NCI-H1092 treated with DMSO at 0.1 percent for 48 hours (cell line): Measurements from ENCODE around the gene PPP1R3C.
A peak's percentile ranks its signal among the peaks of the same experiment; 100 is the strongest.

ENCODE experiments used
- DNase-seq: peaks from one replicate; lab custom pipeline; 2025; lab: John Stamatoyannopoulos, UW

The PPP1R3C gene

DNA sequence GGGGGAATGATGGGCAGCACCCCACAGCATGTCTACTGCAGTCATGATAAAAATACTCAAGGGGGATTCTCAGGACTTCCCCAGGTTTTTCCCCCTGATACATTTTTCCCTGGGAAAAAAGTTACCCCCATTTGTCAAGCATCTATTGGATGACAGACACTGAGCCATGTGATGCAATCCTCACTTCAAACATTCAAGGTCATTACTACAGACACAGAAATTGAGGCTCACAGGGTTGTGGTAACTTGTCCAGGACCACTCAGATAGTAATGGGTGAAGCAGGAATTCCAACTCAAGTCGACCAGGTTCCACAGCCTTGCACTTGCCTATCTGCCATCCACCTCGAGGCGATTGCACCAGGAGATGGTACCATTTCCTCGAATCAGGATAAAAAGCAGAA lies 31.7 kb downstream of the PPP1R3C start:
- no peak for DNase-seq

- no peak for DNase-seq
Observed at GRCh38 chr10:91598211-91598977, 34.5 kb downstream of the PPP1R3C start.

DNA sequence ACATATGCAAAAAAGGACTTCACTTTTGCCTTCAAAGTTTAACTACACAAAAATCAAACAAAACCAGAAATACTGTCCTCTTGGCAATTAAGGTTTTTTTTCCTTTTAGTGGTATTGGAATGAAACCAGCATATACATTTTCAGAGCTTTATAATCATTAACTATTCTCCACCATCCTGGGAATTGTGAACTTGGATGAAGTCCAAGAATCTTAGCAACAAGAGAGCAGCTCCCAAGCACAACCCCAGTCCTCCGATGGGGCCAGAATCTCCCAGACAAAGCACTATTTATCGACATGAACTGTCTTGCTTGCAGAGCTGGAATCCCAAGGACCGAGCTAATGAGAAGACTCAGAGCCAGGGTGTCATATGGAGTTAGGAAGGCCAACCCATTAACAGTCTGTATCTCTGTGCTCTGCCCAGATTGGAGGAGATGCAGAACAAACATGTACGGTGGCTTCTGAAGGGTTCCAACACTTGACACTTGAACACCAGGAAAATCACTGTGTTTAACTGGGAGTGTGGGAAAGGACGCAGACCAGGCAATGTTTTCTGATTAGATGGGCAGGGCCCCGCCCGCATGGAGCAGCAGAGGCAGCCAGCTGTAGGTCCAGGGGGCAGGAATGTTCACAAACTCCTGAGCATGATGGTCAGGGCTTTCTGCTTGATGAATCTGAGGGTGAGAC lies 35.5 kb downstream of the PPP1R3C start:
- peak; percentile 39 for DNase-seq

- DNase-seq, result no peak
Observed at GRCh38 chr10:91596825-91597196, 36.1 kb downstream of the PPP1R3C start.

DNA sequence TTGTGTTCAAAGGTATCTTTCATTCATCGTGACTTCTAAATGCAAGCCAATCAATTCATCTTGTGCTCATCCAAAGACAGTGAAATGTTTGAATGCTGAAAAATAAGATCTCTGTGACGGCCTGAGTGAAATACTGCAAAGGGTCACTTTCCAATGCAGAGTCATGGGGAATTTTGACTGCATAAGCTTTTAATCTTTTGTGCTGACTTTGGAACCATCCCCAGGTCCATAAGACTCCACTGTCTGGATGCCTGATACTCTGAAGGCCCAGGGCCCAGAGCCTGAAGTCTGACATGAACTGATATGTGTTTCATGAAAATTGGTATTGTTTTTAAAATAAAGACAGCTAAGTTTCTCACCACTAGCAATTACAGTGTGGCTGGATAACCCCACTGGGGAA lies 39.0 kb downstream of the PPP1R3C start:
- no peak for DNase-seq

DNA sequence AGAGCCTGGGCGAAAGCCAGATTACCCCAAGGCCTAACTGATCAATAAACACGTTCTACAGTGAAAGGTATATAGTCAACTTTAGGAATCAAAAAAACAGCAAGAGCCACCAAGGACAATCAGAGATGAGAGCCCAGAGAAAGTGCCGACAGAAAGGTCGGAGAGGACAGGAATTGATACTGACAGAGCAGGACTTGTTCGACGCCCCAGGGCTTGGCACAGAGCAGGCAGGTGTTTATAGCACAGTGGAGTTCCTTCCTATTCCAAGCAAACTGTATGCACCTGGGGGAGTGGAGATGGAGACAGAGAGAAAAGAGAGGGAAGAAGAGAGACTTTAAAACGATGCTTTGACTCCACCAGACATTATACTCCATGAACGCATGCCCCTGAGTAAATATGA lies 39.5 kb downstream of the PPP1R3C start:
- DNase-seq, result peak; percentile 11

- DNase-seq, result no peak
Observed at GRCh38 chr10:91592266-91592975, 40.5 kb downstream of the PPP1R3C start.

- DNase-seq, result no peak
Observed at GRCh38 chr10:91591797-91592174, 41.1 kb downstream of the PPP1R3C start.

GRCh38 chr10:91590904-91591796 lies 41.7 kb downstream of the PPP1R3C start:
- peak; percentile 19 for DNase-seq

DNA sequence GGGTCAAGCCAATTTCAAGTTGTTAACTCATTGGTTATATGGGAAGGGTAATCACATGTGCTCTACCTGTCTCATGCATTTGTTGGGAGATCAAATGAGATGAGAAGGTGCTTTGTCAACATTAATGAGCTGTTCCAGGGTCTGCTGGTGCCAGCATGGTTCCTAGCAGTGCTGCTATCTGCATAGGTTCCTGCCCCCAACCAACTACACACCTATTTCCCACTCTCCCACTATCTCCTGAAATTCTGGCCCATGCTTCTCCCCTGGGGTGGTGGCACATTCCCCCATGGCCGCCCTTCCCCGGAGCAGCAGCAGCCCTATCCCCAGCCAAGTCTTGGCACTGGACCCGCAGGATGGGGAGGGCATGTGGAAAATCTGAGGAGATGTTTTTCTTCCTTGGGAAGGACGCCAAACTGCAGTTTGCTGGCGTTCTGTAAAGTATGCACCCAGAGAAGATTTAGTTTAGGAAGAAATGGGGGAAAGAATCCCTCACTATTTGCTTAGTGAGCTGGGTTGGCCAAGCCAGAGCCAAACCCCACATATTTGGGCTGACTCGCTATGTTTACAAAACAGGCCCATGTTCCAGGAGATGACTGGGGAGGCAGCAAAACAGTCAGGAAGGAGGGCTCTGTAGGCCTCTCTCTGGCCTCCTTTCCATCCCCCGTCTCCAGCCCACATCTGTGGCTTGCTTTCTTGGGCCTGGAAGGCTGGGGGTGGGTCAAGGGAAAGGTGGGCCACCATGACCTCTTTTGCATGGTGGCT lies 42.5 kb downstream of the PPP1R3C start:
- DNase-seq, result no peak

- no peak for DNase-seq
Observed at GRCh38 chr10:91589658-91590035, 43.2 kb downstream of the PPP1R3C start.

DNA sequence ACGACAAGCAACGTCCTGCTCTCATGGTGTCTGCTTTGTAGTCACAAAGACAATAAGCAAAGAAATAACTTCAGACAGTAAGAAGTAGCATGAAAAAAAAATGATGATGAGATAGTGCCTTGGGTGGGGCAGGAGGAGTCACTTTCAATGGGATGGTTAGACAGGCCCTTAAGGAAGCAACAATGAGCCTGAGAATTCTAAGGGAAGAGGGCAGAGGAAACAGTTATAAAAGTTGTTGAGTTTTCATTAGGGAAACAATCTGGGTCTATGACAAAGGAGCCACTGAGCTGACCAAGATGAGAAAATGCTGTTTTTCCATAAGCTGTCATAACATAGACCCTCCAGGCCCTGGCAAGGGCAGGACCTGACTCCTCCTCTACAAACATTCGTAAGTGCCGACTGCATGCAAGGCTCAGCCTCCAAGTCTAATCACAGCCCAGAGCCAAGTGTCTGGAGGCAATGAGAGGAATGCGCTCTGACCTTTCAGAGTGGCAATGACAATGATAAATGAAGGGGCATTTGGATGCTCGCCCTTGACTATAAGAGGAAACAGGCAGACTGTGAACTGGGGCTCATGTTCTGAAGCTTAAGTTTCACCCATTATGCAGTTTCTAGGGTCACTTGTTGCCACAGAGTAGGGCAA lies 43.7 kb downstream of the PPP1R3C start:
- no peak for DNase-seq

DNA sequence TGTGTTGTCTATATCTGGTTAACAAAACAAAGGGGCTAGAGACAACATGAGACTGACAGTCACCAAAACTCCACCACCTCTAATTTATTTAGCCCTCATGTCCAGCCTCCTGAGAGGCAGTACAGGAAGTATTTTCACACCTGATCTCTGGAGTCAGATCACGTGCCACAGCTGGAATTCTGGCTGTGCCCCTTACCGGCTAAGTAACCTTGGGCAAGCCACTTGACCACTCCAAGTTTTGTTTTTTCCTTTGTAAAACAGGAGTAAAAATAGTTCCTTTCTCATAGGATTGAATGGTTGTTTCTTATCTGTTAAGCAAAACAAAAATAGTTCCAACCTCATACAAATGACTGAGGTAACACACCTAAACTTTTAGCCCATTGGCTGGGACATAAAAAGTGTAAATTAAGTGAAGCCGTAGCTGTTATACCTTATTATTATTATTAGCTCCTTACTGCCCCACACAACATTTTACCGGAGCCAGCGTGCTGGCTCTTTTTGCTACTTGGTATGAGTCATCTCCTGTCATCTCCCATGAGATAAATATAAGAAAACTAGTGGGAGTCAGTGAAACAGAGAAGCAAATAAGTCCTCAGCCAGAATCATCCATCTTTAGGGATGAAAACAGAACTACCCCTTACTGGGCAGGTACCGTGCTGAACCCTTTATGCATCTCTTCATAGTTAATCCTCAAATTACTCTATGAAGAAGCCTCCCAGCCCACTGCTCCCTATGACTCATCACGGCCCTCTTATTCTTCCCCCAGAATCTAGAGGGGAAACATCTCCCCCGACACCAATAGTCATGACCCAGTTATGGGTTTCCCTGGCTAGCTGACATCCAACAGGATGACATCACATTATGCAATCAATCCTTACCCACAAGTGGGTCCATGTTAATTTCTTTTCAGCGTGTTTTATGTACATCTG lies 44.9 kb downstream of the PPP1R3C start:
- no peak for DNase-seq

DNA sequence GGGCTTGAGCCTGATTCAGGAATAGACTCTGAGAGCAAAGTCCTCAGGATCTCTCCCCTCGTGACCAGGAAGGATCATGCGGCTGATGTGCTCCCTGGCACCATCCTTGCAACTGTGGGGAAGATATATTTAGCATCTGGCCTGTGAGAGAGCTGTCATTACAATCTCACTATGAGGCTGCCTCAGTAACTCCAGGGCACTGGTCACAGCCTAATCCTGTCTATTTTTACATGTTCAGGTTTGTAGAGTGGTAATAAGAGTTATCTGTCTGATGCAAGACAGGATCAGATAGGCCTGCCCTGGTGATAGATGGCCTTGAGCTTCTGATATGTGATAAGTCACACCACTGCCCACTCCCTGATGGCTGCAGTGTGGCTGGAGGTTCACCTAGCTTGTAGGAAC lies 50.7 kb downstream of the PPP1R3C start:
- no peak for DNase-seq

GRCh38 chr10:91579329-91579985 lies 53.4 kb downstream of the PPP1R3C start:
- DNase-seq, result no peak
